Middle frontal gyrus (tissue), 1 donor: ENCODE data around the gene OVOL3.
"Not testable (repeated sequence)": the region's sequence is repeated elsewhere in the genome, so short reads cannot be mapped to it uniquely, and the experiment has no call there.

Experiments
- DNase-seq: peaks from one replicate; pipeline ENCODE4 v3.0.0-alpha.2; 2015; ENCODE audit warnings: low spot score; ENCODE audit errors: extremely low spot score

The OVOL3 gene

GRCh38 chr19:36110487-36111199, at the start of gene OVOL3:
OVOL3 (plus strand) TSS chr19:36111143; CDS start chr19:36111203, 60 bp downstream.
- no peak for DNase-seq

- no peak for DNase-seq
Observed at GRCh38 chr19:36061367-36061766, 49.6 kb upstream of the OVOL3 start.

GRCh38 chr19:36064826-36065225, 46.1 kb upstream of the OVOL3 start:
- no peak for DNase-seq

GRCh38 chr19:36067681-36068080, 43.3 kb upstream of the OVOL3 start:
- no peak for DNase-seq

GRCh38 chr19:36068810-36069499, 42.0 kb upstream of the OVOL3 start:
- DNase-seq = not testable (repeated sequence)

- no peak for DNase-seq
Observed at GRCh38 chr19:36072081-36072480, 38.9 kb upstream of the OVOL3 start.

GRCh38 chr19:36073121-36073876, 37.6 kb upstream of the OVOL3 start:
- DNase-seq = no peak

GRCh38 chr19:36079389-36079945, 31.5 kb upstream of the OVOL3 start:
- DNase-seq = no peak

GRCh38 chr19:36081385-36081784, 29.6 kb upstream of the OVOL3 start:
- DNase-seq = peak; percentile 51

- DNase-seq = no peak
Observed at GRCh38 chr19:36081894-36082293, 29.0 kb upstream of the OVOL3 start.

GRCh38 chr19:36082916-36083315, 28.0 kb upstream of the OVOL3 start:
- no peak for DNase-seq

GRCh38 chr19:36084231-36085009, 26.5 kb upstream of the OVOL3 start:
- no peak for DNase-seq

- DNase-seq = no peak
Observed at GRCh38 chr19:36086326-36086725, 24.6 kb upstream of the OVOL3 start.

- no peak for DNase-seq
Observed at GRCh38 chr19:36089847-36090246, 21.1 kb upstream of the OVOL3 start.

GRCh38 chr19:36090910-36091695, 19.8 kb upstream of the OVOL3 start:
- DNase-seq = no peak

GRCh38 chr19:36092566-36092965, 18.4 kb upstream of the OVOL3 start:
- no peak for DNase-seq

GRCh38 chr19:36093146-36093662, 17.7 kb upstream of the OVOL3 start:
- DNase-seq = peak; percentile 32

GRCh38 chr19:36093687-36094086, 17.3 kb upstream of the OVOL3 start:
- no peak for DNase-seq

GRCh38 chr19:36097036-36097435, 13.9 kb upstream of the OVOL3 start:
- DNase-seq = peak; percentile 62

- no peak for DNase-seq
Observed at GRCh38 chr19:36099166-36099785, 11.7 kb upstream of the OVOL3 start.
